Liver (tissue), 9 donors: Measurements from ENCODE around the gene AQP5. TPM values are rescaled to one million over a fixed set of nuclear protein-coding genes. Genes with fewer than 3 reads are reported as not detected.

ENCODE experiments used
- DNase-seq: peaks from one replicate; pipeline ENCODE4 v3.0.0-alpha.2; 2017; ENCODE audit warnings: low spot score
- H3K27ac ChIP-seq, 2 donors: one replicate each; pipeline ENCODE4 v1.7.0; 2013; ENCODE audit warnings: inconsistent platforms in 2 of 2, low read length in 2 of 2, control low read depth in 1 of 2, low read depth in 1 of 2, mild to moderate bottlenecking in 1 of 2
- H3K27me3 ChIP-seq, 4 donors: one replicate each; pipeline versions ENCODE4 v1.6.1 to v1.7.0; 2013; ENCODE audit warnings: low read length in 3 of 4, inconsistent platforms in 1 of 4, mild to moderate bottlenecking in 1 of 4, moderate library complexity in 1 of 4; ENCODE audit not compliant: control insufficient read depth in 4 of 4, insufficient read depth in 4 of 4
- H3K36me3 ChIP-seq, 4 donors: one replicate each; pipeline versions ENCODE4 v1.6.1 to v1.7.0; 2013; ENCODE audit warnings: low read length in 3 of 4, mild to moderate bottlenecking in 3 of 4, low read depth in 1 of 4, moderate library complexity in 1 of 4; ENCODE audit not compliant: control insufficient read depth in 4 of 4, insufficient read depth in 3 of 4
- H3K4me1 ChIP-seq, 4 donors: one replicate each; pipeline versions ENCODE4 v1.6.1 to v1.7.0; 2013; ENCODE audit warnings: low read length in 3 of 4, mild to moderate bottlenecking in 3 of 4, moderate library complexity in 1 of 4; ENCODE audit not compliant: control insufficient read depth in 4 of 4, insufficient read depth in 4 of 4
- H3K4me3 ChIP-seq, 3 donors: one replicate each; pipeline versions ENCODE4 v1.6.1 to v1.7.0; 2013; ENCODE audit warnings: low read length in 3 of 3, control low read depth in 1 of 3, low read depth in 1 of 3, mild to moderate bottlenecking in 1 of 3
- H3K9ac ChIP-seq, 2 donors: one replicate each; pipeline ENCODE4 v1.7.0; 2013; ENCODE audit warnings: low read length in 2 of 2, mild to moderate bottlenecking in 2 of 2, moderate library complexity in 2 of 2, control low read depth in 1 of 2, low read depth in 1 of 2
- H3K9me3 ChIP-seq, 4 donors: one replicate each; pipeline versions ENCODE4 v1.6.1 to v1.7.0; 2013; ENCODE audit warnings: low read length in 3 of 4; ENCODE audit not compliant: control insufficient read depth in 4 of 4
- EGR1 ChIP-seq, 2 donors: IDR thresholded peaks; 2 replicates each; pipeline ENCODE4 v1.6.1; 2016 to 2018; ENCODE audit warnings: antibody characterized with exemption in 2 of 2, low read depth in 2 of 2
- FOXA1 ChIP-seq: IDR thresholded peaks from 2 replicates; pipeline ENCODE4 v1.6.1; 2016; ENCODE audit warnings: antibody characterized with exemption
- FOXA2 ChIP-seq: IDR thresholded peaks from 2 replicates; pipeline ENCODE4 v1.6.1; 2016; ENCODE audit warnings: antibody characterized with exemption
- GABPA ChIP-seq, 2 donors: IDR thresholded peaks in 1 of 2; conservative IDR thresholded peaks in 1 of 2; 2 replicates each; pipeline ENCODE4 v1.6.1; 2016; ENCODE audit warnings: antibody characterized with exemption in 2 of 2, mild to moderate bottlenecking in 1 of 2, moderate library complexity in 1 of 2
- HNF4A ChIP-seq, 2 donors: conservative IDR thresholded peaks; 2 replicates each; pipeline ENCODE4 v1.6.1; 2016; ENCODE audit warnings: antibody characterized with exemption in 2 of 2, mild to moderate bottlenecking in 2 of 2
- HNF4G ChIP-seq: IDR thresholded peaks from 2 replicates; pipeline ENCODE4 v1.6.1; 2016; ENCODE audit warnings: antibody characterized with exemption
- JUND ChIP-seq, 2 donors: IDR thresholded peaks; 2 replicates each; pipeline ENCODE4 v1.6.1; 2016; ENCODE audit warnings: antibody characterized with exemption in 2 of 2
- NR2F2 ChIP-seq: IDR thresholded peaks from 2 replicates; pipeline ENCODE4 v1.6.1; 2016; ENCODE audit warnings: antibody characterized with exemption
- RAD21 ChIP-seq, 2 donors: IDR thresholded peaks; 2 replicates each; pipeline ENCODE4 v1.6.1; 2016; ENCODE audit warnings: antibody characterized with exemption in 2 of 2, mild to moderate bottlenecking in 2 of 2
- RXRA ChIP-seq, 2 donors: IDR thresholded peaks; 2 replicates each; pipeline ENCODE4 v1.6.1; 2017 to 2018; ENCODE audit warnings: antibody characterized with exemption in 2 of 2, mild to moderate bottlenecking in 1 of 2
- TAF1 ChIP-seq: conservative IDR thresholded peaks from 2 replicates; pipeline ENCODE4 v1.6.1; 2016; ENCODE audit warnings: antibody characterized with exemption, mild to moderate bottlenecking
- YY1 ChIP-seq: IDR thresholded peaks from 2 replicates; pipeline ENCODE4 v1.6.1; 2016; ENCODE audit warnings: antibody characterized with exemption, mild to moderate bottlenecking
- WGBS: extraction: QIAGEN DNeasy Blood & Tissue Kit; methylation state at CpG from one replicate; pipeline ENCODE4 v1.1.7; 2013; 5-methylcytosine and 5-hydroxymethylcytosine counted together
- polyA plus RNA-seq, 2 donors: library from polyadenylated mRNA; stranded (reverse) in 1 of 2; unstranded in 1 of 2; fragments of 200-250 nt in 1 of 2; fragments of >200 nt in 1 of 2; fragmentation: Nextera tagmentation in 1 of 2; extraction: Ambion mirVana in 1 of 2; gene quantifications; one replicate each; pipeline versions ENCODE4 v1.2.1 to v1.2.3, GENCODE V29; 2013 to 2015
- total RNA-seq, 2 donors: library from RNA; depleted of rRNA; stranded (reverse); fragments of >200 nt; gene quantifications; one replicate each; pipeline ENCODE4 v1.2.3, GENCODE V29; 2014
- TF ChIP-seq, protein P1 (sequence below): fragments of 150-350 bp; IDR thresholded peaks from 2 replicates; pipeline ENCODE4 v1.5.1; 2017; ENCODE audit warnings: improper control_type of control experiment, low read depth, low read length; ENCODE audit not compliant: missing input control
- TF ChIP-seq, protein P2 (sequence below): IDR thresholded peaks from 2 replicates; pipeline ENCODE4 v1.6.1; 2016; ENCODE audit warnings: antibody characterized with exemption
- TF ChIP-seq, protein P3 (sequence below): IDR thresholded peaks from 2 replicates; pipeline ENCODE4 v1.6.1; 2016; ENCODE audit warnings: antibody characterized with exemption, mild to moderate bottlenecking
- TF ChIP-seq, protein P4 (sequence below): IDR thresholded peaks from 2 replicates; pipeline ENCODE4 v1.6.1; 2016; ENCODE audit warnings: antibody characterized with exemption
- donor health status: healthy.
- donor health status: healthy.
- donor health status: healthy.
- donor health status: healthy.
- donor health status: healthy.

AQP5 gene
- total and polyA plus RNA-seq, 4 donors = not detected

DNA sequence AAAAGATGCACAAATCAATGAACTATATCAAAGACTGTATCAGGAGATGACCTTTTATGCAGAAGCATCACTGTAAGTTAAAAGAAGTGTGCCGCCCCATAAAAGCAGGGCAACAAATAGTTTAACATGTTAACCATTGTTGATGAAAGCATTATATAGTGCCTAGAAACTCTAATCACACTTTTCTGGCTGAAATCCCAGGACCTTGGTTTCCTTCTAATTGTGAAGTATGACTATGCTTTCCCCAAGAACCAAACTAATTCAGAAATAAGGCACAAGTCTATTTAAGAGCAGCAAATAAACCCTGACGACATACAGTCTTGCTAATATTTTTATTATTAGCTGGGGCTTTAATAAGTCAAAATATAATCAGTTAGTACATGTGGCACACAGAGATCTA, 41.9 kb downstream of the AQP5 start:
- no peak for DNase-seq
- 95% methylated on average over 2 of the region's 2 CpGs for WGBS
- Histone ChIP-seq H3K9ac (no peak overlapping the region), H3K4me1 (no peaks in the 10 kb centered on the region), H3K4me3 (no peak overlapping the region), H3K27me3 (no peaks in the 10 kb centered on the region), H3K27ac (no peak overlapping the region), H3K36me3 (peaks cover 0 to 4% (median 1%) of the 10 kb centered on the region in 4 donors), H3K9me3 (no peaks in the 10 kb centered on the region)
- TF ChIP-seq YY1 = no peak
- TF ChIP-seq FOXA1 = no peak
- TF ChIP-seq FOXA2 = no peak
- TF ChIP-seq HNF4A (conservative IDR thresholded peaks at IDR 0.05) = no peak
- TF ChIP-seq GABPA (IDR thresholded peaks at IDR 0.05 in 1 of 2, conservative IDR thresholded peaks at IDR 0.05 in 1 of 2) = no peak

DNA sequence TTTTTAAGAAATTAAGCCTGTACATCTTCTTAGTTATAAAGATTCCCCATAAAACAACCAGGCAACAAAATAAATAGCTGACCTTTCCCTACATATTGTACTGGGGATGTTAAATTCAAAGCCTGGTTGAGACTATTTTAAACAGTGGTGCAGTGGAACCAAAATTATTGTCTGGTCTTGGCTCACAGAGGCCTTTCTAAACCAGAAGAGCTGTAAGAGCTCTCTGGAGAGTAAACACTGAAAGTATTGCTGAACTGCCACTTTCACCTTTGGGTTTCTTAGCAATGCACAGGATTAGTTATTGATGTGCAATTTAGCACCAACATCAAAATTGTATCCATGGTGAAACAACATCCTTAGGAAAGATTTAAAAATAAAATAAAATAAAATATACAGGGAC, 43.0 kb downstream of the AQP5 start:
- Histone ChIP-seq H3K4me1 (no peaks in the 10 kb centered on the region), H3K27me3 (no peaks in the 10 kb centered on the region), H3K9ac (no peak overlapping the region), H3K27ac (no peak overlapping the region), H3K4me3 (no peak overlapping the region), H3K36me3 (peaks cover 0 to 4% (median 1%) of the 10 kb centered on the region in 4 donors), H3K9me3 (no peaks in the 10 kb centered on the region)
- DNase-seq = no peak
- TF ChIP-seq JUND (IDR thresholded peaks at IDR 0.05) (no peak), YY1 (no peak), NR2F2 (no peak), RAD21 (IDR thresholded peaks at IDR 0.05) (no peak), TAF1 (no peak), RXRA (IDR thresholded peaks at IDR 0.05) (no peak), EGR1 (IDR thresholded peaks at IDR 0.05; ENCODE audit: low read depth in 2 of 2) (no peak), GABPA (IDR thresholded peaks at IDR 0.05 in 1 of 2, conservative IDR thresholded peaks at IDR 0.05 in 1 of 2) (no peak), HNF4G (no peak)

DNA sequence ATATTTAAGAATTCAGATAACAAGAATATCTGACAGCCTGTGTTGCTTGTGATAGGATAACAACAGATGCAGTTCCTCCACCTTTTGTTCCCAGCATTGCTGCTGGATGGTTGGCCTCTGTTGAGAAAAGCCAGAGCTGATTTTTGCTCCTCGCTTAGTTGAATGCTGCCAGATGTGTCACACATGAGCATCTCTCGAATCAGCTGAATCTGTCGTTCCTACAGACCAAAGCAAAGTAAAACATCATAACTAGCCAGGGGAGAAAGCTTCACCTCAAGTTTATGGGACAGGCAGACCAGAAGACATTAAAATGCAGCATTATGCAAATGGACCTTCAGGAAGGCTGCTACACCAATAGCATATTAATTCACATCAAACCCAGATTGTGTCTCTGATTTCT, 43.5 kb downstream of the AQP5 start:
- Histone ChIP-seq H3K27ac (no peak overlapping the region), H3K36me3 (peaks cover 0 to 4% (median 1%) of the 10 kb centered on the region in 4 donors)
- DNase-seq = no peak

More for the DNA sequence above, 43.5 kb downstream of the AQP5 start:
- no peaks in the 10 kb centered on the region for H3K27me3 ChIP-seq
- WGBS = 96% methylated on average over 3 of the region's 3 CpGs
- no peak overlapping the region for H3K9ac ChIP-seq
- H3K9me3 ChIP-seq = no peaks in the 10 kb centered on the region
- H3K4me3 ChIP-seq = no peak overlapping the region
- H3K4me1 ChIP-seq = no peaks in the 10 kb centered on the region
- TF ChIP-seq JUND (IDR thresholded peaks at IDR 0.05) (no peak), EGR1 (IDR thresholded peaks at IDR 0.05; ENCODE audit: low read depth in 2 of 2) (no peak), RXRA (IDR thresholded peaks at IDR 0.05) (no peak), FOXA2 (no peak), TAF1 (no peak), NR2F2 (no peak), YY1 (no peak)
- TF ChIP-seq, protein P1, sequence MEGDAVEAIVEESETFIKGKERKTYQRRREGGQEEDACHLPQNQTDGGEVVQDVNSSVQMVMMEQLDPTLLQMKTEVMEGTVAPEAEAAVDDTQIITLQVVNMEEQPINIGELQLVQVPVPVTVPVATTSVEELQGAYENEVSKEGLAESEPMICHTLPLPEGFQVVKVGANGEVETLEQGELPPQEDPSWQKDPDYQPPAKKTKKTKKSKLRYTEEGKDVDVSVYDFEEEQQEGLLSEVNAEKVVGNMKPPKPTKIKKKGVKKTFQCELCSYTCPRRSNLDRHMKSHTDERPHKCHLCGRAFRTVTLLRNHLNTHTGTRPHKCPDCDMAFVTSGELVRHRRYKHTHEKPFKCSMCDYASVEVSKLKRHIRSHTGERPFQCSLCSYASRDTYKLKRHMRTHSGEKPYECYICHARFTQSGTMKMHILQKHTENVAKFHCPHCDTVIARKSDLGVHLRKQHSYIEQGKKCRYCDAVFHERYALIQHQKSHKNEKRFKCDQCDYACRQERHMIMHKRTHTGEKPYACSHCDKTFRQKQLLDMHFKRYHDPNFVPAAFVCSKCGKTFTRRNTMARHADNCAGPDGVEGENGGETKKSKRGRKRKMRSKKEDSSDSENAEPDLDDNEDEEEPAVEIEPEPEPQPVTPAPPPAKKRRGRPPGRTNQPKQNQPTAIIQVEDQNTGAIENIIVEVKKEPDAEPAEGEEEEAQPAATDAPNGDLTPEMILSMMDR = no peak
- TF ChIP-seq, protein P2, sequence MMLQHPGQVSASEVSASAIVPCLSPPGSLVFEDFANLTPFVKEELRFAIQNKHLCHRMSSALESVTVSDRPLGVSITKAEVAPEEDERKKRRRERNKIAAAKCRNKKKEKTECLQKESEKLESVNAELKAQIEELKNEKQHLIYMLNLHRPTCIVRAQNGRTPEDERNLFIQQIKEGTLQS = no peak
- TF ChIP-seq, protein P3, sequence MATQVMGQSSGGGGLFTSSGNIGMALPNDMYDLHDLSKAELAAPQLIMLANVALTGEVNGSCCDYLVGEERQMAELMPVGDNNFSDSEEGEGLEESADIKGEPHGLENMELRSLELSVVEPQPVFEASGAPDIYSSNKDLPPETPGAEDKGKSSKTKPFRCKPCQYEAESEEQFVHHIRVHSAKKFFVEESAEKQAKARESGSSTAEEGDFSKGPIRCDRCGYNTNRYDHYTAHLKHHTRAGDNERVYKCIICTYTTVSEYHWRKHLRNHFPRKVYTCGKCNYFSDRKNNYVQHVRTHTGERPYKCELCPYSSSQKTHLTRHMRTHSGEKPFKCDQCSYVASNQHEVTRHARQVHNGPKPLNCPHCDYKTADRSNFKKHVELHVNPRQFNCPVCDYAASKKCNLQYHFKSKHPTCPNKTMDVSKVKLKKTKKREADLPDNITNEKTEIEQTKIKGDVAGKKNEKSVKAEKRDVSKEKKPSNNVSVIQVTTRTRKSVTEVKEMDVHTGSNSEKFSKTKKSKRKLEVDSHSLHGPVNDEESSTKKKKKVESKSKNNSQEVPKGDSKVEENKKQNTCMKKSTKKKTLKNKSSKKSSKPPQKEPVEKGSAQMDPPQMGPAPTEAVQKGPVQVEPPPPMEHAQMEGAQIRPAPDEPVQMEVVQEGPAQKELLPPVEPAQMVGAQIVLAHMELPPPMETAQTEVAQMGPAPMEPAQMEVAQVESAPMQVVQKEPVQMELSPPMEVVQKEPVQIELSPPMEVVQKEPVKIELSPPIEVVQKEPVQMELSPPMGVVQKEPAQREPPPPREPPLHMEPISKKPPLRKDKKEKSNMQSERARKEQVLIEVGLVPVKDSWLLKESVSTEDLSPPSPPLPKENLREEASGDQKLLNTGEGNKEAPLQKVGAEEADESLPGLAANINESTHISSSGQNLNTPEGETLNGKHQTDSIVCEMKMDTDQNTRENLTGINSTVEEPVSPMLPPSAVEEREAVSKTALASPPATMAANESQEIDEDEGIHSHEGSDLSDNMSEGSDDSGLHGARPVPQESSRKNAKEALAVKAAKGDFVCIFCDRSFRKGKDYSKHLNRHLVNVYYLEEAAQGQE = no peak
- TF ChIP-seq, protein P4, sequence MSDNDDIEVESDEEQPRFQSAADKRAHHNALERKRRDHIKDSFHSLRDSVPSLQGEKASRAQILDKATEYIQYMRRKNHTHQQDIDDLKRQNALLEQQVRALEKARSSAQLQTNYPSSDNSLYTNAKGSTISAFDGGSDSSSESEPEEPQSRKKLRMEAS = no peak
